ENCODE measurements around the gene ECE1.

GRCh38 chr1:21239221-21239620 is 51.0 kb downstream of the ECE1 start:
- TF ChIP-seq CTCF (IDR thresholded peaks at IDR 0.05 in 2 of 3, conservative IDR thresholded peaks at IDR 0.05 in 1 of 3; ENCODE audit: control insufficient read depth in 2 of 3, extremely low read depth in 1 of 3, insufficient read depth in 1 of 3, low read depth in 3 of 3, low read length in 3 of 3) (no peak), TCF3 (IDR thresholded peaks at IDR 0.05; ENCODE audit: borderline replicate concordance, insufficient read depth, low read depth, low read length) (no peak), TCF12 (IDR thresholded peaks at IDR 0.05; ENCODE audit: low read depth, low read length) (no peak), SMAD1 (IDR thresholded peaks at IDR 0.05; ENCODE audit: low read depth, partially characterized antibody) (no peak), CREM (IDR thresholded peaks at IDR 0.05; ENCODE audit: low read depth) (no peak), MTA3 (IDR thresholded peaks at IDR 0.05; ENCODE audit: borderline replicate concordance, low read length) (no peak), POLR2A (IDR thresholded peaks at IDR 0.05; ENCODE audit: low read depth, low read length) (no peak), MYC (IDR thresholded peaks at IDR 0.05; ENCODE audit: insufficient read depth, insufficient read length, insufficient replicate concordance, low read length, severe bottlenecking) (no peak), EP300 (IDR thresholded peaks at IDR 0.05; ENCODE audit: borderline replicate concordance in 1 of 2, control insufficient read depth in 1 of 2, low read depth in 2 of 2, low read length in 2 of 2) (no peak), ZNF24 (IDR thresholded peaks at IDR 0.05) (no peak), SREBF1 (IDR thresholded peaks at IDR 0.05; ENCODE audit: low read length) (no peak), RAD21 (IDR thresholded peaks at IDR 0.05; ENCODE audit: insufficient read depth, low read depth, low read length) (no peak), EZH2 (IDR thresholded peaks at IDR 0.05; ENCODE audit: borderline replicate concordance, control insufficient read depth, low read depth, low read length) (no peak), SP1 (IDR thresholded peaks at IDR 0.05; ENCODE audit: low read depth, low read length) (no peak)

All from GM12878 (cell line).